Osteocyte (in vitro differentiated cells): ENCODE data around the gene SMPX. TPM values are rescaled to one million over a fixed set of nuclear protein-coding genes. Genes with fewer than 3 reads are reported as not detected.

Source experiments
- DNase-seq: peaks from one replicate; pipeline ENCODE4 v3.0.0; 2021; ENCODE audit warnings: mixed read lengths; ENCODE audit not compliant: unreplicated experiment; ENCODE audit errors: extremely low spot score
- H3K27ac Mint-ChIP-seq: one replicate; pipeline ENCODE4 v1.8.0; 2021; ENCODE audit warnings: mild to moderate bottlenecking, mixed read lengths; ENCODE audit not compliant: unreplicated experiment
- H3K27me3 Mint-ChIP-seq: one replicate; pipeline ENCODE4 v1.8.0; 2021; ENCODE audit warnings: mixed read lengths; ENCODE audit not compliant: unreplicated experiment
- H3K36me3 Mint-ChIP-seq: one replicate; pipeline ENCODE4 v1.8.0; 2021; ENCODE audit warnings: mixed read lengths; ENCODE audit not compliant: unreplicated experiment
- H3K4me1 Mint-ChIP-seq: one replicate; pipeline ENCODE4 v1.8.0; 2021; ENCODE audit warnings: mixed read lengths; ENCODE audit not compliant: unreplicated experiment
- H3K4me3 Mint-ChIP-seq: one replicate; pipeline ENCODE4 v1.8.0; 2021; ENCODE audit warnings: mild to moderate bottlenecking, moderate library complexity, mixed read lengths; ENCODE audit not compliant: unreplicated experiment
- H3K9me3 Mint-ChIP-seq: one replicate; pipeline ENCODE4 v1.8.0; 2021; ENCODE audit warnings: mixed read lengths; ENCODE audit not compliant: unreplicated experiment
- CTCF ChIP-seq: fragments of 200-600 bp; sonication (generic); IDR thresholded peaks from 2 replicates; pipeline ENCODE4 v1.5.0; 2021; ENCODE audit warnings: antibody characterized with exemption, mild to moderate bottlenecking, moderate library complexity
- long read RNA-seq: library from polyadenylated mRNA; unstranded; transcript quantifications from one replicate; pipeline ENCODE4 v2.0.0, GENCODE V29; 2021
- total RNA-seq: library from RNA; stranded (reverse); gene quantifications from 2 replicates; pipeline ENCODE4 v1.2.1, GENCODE V29; 2021

The SMPX gene
- not detected in 2 replicates for total RNA-seq
- long read RNA-seq: 0 reads

- H3K27ac Mint-ChIP-seq: no peak within 1 kb of the TSS
- H3K4me1 Mint-ChIP-seq: peaks cover 6% of the 10 kb centered on the region
- no peaks in the 10 kb centered on the region for H3K9me3 Mint-ChIP-seq
- peaks cover 17% of the 10 kb centered on the region for H3K27me3 Mint-ChIP-seq
- TF ChIP-seq CTCF: no peak
- no peaks in the 10 kb centered on the region for H3K36me3 Mint-ChIP-seq
- no peak within 1 kb of the TSS for H3K4me3 Mint-ChIP-seq
- DNase-seq: no peak
Observed at GRCh38 chrX:21757960-21758359, at the start of gene SMPX. Gene SMPX (minus strand): TSS chrX:21758116. CDS start chrX:21754290, 3,826 bp downstream.

DNA sequence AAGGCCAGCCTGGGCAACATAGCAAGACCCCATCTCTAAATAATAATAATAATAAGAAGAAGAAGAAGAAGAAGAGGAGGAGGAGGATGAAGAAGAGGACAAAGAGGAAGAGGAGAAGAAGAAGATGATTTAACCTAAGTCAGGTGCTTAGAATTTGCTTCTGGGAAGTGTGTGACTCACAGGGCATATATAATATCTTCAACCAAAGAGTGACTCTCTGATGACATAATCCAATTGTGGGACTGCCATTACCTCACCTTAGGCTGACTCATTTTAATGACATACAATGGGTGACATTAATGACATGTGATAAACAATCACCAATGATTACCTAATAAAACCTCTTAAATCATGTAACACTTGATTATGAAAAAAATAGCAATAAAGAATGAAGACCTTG is 48.8 kb upstream of the SMPX start:
- Mint-ChIP-seq H3K27me3 (peaks cover 26% of the 10 kb centered on the region), H3K4me1 (no peaks in the 10 kb centered on the region), H3K9me3 (no peaks in the 10 kb centered on the region), H3K4me3 (no peak overlapping the region), H3K36me3 (no peaks in the 10 kb centered on the region), H3K27ac (no peak overlapping the region)
- TF ChIP-seq CTCF: no peak
- no peak for DNase-seq

- H3K27ac Mint-ChIP-seq: no peak overlapping the region
Observed at GRCh38 chrX:21802839-21803238, 44.9 kb upstream of the SMPX start.

DNA sequence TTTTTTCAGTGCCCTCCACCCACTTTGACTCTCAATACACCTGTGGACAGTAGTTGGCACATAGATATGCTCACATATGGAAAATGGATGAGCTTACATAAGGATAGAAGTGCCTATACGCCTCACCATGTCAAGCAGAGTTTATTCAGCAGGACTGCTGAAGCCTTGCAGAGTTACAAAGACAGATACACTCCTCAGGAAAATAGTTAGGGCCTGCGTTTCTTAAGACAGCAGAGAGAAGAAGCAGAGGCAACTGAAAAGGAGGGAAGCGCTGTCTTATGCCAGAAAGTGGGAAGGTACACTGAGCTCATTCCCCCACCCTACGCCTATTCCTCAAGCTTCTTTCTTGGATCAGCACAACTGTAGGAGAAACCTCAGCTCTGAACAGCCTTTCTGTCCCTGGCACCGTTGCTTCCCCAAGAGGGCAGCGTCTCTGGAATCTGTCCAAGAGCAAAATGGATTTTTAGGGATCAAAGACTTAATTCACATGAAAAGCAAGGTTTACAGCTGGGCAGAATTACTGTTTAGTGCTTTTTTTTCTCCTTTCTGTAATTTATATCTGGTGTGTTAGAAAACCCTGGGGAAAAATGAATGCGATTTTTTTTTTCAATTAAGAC is 44.2 kb upstream of the SMPX start:
- no peak for DNase-seq
- no peak overlapping the region for H3K27ac Mint-ChIP-seq
- H3K36me3 Mint-ChIP-seq: no peaks in the 10 kb centered on the region
- TF ChIP-seq CTCF: no peak
- peaks cover 3% of the 10 kb centered on the region for H3K27me3 Mint-ChIP-seq
- H3K4me1 Mint-ChIP-seq: peaks cover 26% of the 10 kb centered on the region
- H3K9me3 Mint-ChIP-seq: no peaks in the 10 kb centered on the region
- no peak overlapping the region for H3K4me3 Mint-ChIP-seq

More at GRCh38 chrX:21802839-21803238, 44.9 kb upstream of the SMPX start:
- Mint-ChIP-seq H3K27me3 (peaks cover 10% of the 10 kb centered on the region), H3K4me3 (no peak overlapping the region), H3K9me3 (no peaks in the 10 kb centered on the region), H3K4me1 (peaks cover 26% of the 10 kb centered on the region), H3K36me3 (no peaks in the 10 kb centered on the region)
- no peak for TF ChIP-seq CTCF
- no peak for DNase-seq

- no peak for DNase-seq
- Mint-ChIP-seq H3K9me3 (no peaks in the 10 kb centered on the region), H3K4me3 (no peak overlapping the region), H3K4me1 (peaks cover 26% of the 10 kb centered on the region), H3K27ac (no peak overlapping the region), H3K27me3 (no peaks in the 10 kb centered on the region), H3K36me3 (no peaks in the 10 kb centered on the region)
- TF ChIP-seq CTCF: no peak
Observed at GRCh38 chrX:21800344-21800770, 42.4 kb upstream of the SMPX start.
